DMS53 treated with DMSO at 0.1 percent for 48 hours (cell line): ENCODE results near the gene PITPNM1.

ENCODE experiments used
- DNase-seq: peaks from one replicate; lab custom pipeline; 2025; ENCODE audit not compliant: unreplicated experiment; lab: John Stamatoyannopoulos, UW

The PITPNM1 gene

DNA sequence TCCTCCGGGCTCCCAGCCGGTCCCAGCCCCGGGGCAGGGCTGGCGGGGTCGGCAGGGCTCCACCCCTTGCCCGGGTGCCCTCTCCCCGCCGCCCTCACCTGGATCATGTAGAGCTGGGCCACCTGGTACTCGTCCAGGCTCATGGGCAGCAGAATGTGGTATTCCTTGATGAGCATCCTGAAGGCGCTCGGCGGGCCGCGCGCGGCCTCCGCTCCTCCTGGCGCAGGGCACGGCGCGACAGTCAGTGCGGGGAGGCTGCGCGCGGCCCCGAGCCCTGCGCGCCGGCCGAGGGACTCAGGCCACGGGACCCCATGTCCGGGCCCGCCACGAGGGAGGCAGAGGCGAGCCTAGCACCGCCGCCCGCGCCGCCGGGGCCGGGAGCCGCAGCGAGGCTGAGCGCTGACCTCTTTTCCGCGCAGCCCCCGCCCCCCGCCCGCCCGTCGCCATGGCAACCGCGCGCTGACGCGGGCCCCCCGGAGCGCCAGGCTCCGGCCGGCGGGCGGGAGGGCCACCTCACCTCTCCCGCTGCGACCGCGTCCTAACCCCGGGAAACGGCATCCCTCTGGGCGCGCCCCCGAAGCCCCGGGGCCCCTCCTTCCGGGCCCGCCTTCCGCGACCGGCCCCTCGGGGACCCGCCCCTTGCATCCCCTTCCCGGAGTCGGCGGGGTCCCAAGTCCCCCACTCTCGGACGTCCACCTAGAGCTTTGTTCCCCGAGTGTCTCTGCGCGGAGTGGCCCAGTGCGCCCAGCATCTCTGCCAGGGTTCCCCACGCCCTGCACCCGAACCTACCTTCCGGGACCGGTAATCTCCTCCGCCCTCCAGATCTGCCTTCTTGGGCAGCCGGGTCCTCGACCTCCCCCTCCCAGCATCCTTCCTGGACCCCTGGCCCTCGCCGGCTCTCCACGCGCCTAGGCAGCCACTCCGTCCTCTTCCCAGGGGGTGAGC, 886 bp downstream of the PITPNM1 start:
- no peak for DNase-seq

DNA sequence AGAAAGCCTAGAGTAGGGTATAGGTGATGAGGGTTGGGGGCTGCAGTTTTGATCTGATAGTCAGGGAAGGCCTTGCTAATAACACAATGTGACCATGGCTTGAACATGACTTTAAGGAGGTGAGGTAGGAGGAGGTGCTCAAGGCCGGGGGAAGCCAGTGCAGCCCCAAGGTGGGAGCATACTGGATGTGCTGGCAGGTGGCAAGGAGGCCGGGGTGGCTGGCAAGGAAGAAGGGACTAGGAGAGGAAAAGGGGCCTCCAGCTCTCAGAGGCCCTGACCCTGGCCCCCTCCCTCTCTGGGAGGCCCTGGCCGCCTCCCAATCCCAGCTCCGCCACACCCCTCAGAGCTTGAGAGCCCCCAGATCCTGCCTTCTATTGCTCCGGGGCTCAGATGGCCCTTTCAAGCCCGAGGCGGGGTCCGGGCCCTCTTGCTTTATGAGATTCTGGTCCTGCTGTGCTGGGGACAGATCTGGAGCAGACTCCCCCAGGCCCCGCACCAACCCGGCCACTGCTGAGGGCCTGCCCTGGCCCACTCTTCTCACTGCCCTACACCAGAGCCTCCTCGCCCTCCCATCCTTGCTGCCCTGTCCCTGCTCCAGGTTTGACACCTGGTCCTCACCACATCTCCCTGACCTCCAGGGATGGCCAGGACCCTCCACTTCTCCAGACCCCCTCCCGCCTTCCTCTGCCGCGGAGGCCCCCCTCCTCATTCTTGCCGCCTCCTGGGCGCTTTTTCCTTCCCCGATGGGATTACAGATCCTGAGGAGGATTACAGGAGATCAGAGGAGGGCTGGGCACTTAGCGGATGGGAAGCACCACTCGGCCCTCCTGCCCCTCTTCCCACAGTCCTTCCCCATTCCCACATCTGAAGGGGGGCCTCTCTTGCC, 1.8 kb downstream of the PITPNM1 start:
- DNase-seq = no peak

DNA sequence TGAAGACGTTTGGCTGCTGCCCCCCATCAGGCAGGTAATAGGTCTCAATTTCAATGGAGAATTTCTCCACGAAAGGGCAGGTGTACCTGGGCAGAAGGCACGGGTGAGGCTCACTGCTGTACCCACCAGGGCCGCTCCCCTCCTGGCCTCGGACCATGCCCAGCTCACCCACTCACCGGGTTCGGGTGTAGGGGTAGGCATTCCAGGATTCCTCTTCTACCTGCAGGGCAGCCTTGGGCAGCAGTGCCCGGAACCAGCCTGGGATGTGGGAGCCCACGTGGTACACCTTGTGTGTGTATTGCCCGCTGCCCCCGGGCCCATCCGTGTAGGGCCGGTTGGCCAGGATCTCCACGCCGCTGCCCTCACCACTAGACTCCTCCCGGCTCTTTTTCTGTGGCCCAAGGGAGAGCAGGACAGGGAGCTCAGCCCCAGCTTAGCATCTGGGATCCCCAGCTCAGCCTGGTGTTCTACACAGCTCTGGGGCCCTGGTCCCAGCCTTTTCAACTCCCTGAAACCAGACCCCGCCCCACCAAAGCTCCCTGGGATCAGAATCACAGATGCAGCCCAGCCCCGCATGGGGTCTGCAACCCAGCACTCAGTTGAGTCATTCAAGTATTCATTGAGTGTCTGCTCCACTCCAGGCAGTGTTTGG, 2.7 kb downstream of the PITPNM1 start:
- DNase-seq = no peak

DNA sequence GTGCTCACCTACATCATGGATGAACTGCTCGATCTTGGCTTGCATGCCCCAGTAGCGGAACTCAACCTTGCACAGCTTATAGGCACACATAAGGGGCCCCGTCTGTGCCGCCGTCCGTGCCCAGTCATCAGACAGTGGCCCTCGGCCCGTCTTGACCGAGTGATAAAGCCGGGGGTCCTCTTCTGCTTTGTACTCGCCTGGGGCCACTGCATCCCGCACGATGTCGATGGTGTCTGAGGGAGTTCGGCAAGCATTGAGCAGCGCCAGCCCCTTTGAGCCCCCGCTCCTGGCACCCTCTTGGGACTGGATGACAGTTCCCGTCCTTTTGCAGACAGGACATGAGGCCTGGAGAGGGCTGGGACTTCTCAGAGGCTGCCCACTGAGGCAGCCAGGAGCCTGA, 3.3 kb downstream of the PITPNM1 start:
- no peak for DNase-seq

DNA sequence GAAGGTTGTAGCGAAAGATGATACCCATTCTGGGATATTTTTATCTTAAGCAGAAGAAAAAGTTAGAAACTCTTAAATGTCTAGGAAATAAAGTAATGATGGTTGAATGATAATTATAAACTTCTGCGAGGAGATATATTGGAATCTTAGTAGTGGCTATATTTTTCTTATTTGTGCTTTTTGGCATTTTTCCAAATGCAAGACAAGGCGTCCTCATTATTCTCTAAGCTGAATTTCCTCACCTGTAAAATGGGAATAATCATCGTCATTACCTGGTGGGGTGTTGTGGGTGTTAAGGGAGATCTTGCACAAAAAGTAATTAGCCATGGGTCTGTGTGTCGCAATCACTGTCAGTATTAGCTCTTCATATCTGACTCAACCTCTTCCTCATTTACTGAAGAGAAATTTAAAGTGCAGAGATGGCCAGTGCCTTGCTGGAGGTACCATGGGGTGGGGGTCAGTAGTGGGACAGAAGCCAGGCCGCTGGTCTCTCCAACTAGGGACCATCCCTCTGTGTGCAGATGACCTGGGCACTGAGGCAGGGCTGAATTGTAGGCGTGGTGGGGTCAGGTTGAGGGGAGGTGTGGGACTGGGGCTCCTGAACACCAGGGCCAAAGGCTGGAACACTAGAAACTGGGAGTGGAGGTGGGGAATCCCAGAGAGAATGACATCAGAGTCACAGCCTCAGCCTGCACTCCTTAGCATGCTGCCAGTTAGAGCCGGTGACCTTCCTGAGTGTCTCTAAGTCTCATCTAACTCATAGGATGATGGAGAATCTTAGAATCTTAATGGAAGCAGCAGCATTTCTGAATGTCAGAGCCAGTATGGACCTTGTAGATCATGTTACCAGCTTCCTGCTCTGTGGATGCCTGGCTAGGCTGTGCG, 4.1 kb downstream of the PITPNM1 start:
- DNase-seq = no peak

DNA sequence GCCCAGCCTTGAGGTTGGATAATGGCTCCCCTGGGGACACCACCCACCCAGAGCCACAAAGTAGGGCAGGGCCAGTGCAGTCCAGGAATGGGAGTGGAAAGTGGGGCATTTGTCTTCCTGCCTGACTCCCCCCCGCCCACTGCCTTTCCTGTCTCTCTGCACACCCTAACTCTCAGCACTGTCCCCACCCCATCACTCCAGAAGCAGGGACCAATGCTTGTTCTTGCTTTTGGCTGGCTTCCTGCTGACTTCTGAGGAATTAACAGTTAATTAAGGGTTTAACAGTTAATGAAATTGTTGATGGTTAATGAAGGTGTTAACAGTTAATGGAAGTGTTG, 4.7 kb downstream of the PITPNM1 start:
- no peak for DNase-seq

DNA sequence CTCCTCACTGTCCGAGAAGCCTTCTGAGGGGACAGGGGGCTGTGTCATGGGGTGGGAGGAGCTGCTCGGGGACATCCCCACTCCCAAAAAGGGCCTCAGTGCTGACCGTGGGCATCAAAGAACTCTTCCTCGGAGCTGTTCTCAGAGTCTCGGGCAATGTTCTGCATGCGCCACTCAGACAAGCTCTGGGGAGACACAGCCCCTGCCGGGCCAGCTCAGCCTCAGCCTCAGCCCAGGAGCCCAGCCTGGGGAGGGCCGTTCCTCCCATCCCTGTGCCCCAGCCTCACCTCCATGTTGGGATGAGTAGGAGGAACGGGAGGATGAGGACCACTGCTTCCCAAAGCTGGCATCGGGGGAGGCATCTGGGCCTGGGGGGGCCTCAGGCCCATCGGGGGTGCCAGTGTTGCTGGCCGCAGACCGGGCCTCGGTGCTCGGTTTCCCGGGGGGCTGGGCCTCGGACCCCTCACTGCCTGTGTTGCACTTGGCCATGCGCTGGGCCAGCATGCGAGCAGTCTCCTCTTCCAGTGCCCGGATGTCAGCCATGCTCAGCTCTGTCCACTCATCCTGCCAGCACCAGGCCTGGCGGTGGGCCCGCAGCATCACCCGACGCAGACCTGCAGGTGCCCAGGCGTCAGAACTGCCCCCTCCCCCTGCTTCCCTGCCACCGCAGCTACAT, 5.2 kb downstream of the PITPNM1 start:
- DNase-seq = no peak

DNA sequence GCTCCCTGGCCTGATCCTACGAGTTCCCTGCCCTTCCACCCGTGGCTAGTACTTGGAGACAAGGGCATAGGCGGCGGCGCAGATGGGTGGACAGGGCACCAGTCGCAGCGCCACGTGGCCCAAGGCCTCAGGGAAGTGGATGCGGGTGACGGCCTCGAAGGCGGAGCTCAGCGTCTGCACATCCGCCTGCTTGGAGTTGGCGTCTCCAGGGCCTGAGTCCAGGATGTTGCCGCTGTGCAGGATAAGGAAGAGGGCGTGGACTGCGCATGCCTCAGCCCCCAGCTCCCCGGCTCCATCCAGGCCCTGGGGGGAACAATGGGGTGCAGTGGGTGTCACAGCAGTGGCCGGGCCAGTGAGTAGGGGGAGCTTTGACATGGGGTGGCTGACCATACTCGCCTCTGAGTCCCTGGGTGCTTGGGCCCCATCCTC, 6.6 kb downstream of the PITPNM1 start:
- no peak for DNase-seq

DNA sequence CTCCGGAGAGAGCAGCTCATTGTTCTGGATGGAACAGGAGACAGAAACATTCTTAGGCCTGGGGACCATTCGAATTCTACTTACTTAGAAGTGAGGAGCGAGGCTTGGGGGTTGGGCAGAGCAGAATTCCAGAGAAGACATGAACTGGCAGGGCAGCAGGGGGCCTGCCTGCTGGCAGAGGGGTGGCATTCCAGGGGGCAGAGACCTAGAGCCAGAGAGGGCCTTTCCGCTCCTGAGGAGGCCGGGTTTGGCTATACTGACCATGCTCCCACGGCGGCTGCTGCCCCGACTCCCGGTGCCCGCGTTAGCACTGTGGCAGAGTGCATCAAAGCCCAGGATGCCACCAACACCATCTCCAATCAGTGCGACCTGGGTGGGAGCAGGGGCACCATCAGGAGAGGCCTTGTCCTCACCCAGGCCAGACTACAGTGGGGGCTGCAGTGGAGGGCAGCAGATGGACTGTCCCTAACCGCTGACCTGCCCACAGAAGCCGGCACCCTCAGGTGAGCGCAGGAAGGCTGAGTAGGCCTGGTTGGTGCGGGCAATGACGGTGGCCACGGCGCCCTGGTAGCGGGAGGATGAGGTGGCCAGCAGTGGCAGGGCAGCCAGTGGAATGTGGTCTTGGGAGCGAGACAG, 7.4 kb downstream of the PITPNM1 start:
- no peak for DNase-seq

DNA sequence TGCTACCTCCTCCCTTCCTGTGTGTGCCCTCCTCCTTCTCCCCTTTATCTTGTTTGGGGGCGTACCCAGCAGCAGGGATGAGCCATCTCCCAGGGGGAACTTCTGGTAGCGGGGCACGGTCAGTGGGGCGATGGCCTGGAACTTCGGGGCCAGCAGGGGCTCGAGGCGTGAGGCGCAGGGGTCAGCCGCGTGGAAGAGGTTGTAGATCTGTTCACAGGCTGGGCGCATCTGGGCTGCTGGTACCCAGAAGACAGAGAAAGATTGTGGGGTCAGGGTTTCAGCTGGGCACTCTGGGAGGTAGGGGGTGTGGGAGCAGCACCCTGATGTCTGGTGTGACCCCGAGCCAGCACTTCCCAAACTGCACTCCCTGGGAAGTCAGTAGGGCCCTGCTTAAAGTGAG, 9.1 kb downstream of the PITPNM1 start:
- DNase-seq = no peak

DNA sequence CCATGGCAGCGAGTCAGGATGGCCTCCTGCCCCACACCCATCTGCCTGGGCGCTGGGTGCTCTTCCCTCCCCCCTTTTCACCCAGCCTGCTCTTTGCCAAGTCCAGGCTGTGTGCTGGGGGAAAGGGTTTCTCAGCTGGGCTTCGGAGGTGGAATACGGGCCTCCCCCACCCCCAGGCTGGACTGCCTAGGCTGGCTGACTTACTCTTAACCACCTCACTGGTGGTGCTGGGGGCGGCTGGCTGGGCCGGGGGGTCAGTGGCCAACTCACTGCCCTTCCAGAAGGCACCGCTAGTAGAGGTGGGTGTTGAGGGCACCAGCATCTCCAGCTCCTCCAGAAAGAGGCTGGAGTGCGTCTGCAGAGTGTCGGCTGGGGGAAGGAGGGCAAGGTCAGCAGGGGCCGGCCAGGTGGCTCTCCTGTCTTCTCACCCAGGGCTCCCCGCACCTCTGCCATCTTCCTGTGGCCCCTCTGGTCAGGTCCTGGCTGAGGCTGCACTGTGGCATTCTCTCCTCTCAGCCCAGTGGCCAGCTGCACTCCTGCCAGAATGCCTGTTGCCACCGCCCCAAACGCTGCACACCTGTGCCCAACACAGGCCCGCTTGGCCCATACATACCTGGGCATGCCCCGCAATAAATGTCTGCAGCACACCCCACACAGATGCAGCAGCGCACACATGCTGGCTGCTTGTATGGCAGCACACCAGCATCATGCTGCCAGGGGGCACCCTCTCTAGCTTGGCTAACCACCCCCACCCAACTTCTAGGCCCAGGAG, 9.7 kb downstream of the PITPNM1 start:
- no peak for DNase-seq

DNA sequence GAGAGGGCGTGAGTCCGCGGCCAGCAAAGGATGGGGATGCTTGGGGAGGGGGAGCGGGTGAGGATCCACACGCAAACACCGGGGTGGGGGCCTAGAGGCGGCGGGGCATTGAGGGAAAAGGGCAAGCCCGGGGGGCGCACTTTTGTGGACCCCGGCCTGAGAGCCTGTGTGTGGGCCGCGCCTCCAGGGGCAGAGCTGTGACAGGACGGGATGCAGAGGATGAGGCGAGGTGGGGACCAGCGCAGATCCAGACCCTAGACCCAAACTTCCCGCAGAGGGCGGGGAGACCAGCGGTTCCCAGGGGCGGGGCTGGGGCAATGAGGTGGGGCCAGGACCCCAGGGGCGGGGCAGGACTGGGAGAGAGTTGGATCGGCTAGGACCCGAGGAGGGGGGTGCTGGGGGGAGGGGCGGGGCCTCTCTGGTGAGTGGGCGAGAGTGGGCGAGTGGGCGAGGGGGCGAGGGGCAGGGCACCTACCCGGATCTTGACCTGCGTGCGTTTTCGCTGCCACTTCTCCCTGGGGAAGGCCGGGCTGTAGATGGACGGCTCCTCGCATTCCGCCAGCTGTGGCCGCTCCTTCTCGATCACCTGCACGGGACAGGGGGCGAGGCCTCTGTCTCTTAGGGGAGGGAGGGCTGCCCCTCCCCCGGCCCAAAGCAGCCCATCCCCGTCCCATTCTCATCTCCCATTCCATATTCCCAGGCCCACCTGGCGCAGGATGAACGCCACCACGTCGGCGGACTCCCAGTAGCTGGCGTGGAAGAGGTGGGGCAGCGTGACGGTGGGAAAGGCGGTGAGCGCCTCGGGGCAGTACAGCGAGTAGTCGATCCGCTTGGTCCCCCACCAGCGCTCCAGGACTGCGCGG, 10.6 kb downstream of the PITPNM1 start:
- no peak for DNase-seq

DNA sequence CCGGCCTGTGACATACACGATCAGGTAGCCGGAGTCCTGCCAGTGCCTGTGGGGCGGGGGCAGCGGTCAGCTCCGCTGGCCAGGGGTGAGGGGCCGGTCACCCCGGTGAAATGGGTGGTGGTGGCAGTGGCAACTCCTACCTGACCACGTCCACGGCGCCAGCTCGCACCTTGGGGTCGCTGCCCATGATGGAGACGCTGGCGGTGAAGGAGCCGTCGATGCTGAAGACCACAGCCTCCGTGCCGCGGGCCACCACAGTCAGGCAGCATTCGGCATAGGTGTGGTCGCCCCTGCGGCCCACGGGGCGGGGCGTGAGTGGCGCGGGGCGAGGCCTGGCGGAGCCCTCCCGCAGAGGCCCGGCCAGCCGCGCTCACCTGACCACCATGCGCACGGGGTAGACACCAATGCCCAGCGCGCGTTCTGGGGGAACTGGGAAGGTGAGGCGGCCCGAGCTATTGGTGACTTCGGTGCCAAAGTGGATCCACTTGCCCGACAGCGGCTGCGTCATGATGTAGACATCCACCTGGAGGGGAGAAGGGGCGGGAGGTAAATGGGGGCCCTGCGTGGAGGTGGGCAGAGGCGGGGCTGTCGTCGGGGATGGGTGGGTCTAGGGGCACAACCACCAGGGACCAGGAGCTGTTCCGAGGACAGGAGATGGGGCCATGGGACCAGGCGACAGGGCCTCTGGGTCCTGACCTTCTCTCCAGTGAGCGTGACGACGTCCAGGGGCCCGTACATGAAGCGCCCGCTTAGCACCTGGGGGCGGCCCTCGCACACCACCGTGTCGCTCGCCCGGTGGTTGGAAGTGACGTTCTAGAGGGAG, 11.4 kb downstream of the PITPNM1 start:
- DNase-seq = no peak

DNA sequence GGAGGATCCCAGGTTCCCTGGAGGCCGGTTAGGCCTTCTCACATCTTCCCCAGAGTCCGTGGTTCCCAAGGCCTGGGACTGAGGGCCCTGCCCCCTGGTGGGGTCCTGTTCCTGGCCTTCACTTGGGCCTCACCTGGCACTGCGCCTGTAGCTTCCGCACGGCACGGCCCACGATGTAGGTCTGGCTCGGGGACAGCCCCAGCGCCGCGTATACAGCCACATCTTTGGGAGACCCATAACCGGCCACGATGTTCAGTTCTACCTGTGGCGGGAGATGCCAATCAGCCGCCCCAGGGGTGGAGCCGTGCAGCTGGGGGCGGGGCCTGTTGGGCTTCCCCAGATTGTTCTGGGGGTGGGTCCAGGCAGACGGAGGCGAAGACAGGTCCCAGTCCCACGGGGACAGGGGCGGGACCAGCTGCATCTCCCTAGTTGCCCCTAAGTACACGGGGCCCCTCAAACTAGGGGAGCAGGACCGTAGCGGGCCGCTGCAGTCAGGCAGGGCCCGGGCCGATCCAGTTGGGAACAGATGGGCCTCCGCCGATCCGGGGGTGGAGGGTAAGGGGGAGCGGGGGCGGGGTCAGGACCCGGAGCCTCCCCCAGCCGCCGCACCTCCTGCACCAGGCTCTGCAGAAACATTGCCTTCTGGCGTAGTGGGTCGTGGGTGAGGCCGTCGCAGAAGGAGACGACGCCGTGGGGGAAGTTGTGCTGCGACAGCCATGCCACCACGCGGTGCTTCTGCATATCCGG, 12.2 kb downstream of the PITPNM1 start:
- DNase-seq = no peak

DNA sequence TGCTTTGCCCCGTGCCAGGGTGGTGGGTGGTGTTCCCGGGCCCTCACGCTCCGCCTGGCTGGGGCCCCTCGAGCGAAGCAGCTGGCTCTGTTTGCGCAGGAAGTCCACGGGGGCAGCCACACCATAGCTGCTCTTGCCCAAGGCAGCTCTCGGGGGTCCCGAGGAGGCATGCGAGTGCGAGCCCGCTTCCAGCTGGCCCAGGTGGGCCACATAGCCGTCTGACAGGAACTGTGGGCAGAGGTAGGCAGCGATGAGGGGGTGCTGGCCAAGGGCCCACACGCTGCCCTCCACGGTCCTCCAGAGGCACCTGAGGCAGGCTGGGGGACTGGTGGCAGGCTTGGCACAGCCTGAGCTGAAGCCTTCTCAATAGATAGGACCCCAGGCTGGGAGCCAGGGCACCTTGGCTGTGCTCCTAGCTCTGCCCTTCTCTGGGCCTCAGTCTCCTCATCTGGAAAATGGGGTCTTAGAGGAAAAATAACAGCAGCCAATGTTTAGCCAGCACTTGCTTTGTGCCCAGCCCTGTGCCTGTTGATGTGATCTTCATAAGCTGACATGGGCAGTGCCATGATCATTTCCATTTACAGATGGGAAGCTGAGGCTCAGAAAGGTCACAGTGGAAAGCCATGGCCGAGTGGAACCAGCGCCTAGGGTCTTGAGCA, 13.0 kb downstream of the PITPNM1 start:
- DNase-seq = no peak
